DMS114 treated with DMSO at 0.1 percent for 48 hours (cell line): ENCODE measurements around the gene PPFIA1.

Source experiments
- DNase-seq: peaks from one replicate; lab custom pipeline; 2025; ENCODE audit not compliant: unreplicated experiment; lab: John Stamatoyannopoulos, UW

The PPFIA1 gene

GRCh38 chr11:70410276-70411205, 140.1 kb downstream of the PPFIA1 start:
- DNase-seq = no peak

DNA sequence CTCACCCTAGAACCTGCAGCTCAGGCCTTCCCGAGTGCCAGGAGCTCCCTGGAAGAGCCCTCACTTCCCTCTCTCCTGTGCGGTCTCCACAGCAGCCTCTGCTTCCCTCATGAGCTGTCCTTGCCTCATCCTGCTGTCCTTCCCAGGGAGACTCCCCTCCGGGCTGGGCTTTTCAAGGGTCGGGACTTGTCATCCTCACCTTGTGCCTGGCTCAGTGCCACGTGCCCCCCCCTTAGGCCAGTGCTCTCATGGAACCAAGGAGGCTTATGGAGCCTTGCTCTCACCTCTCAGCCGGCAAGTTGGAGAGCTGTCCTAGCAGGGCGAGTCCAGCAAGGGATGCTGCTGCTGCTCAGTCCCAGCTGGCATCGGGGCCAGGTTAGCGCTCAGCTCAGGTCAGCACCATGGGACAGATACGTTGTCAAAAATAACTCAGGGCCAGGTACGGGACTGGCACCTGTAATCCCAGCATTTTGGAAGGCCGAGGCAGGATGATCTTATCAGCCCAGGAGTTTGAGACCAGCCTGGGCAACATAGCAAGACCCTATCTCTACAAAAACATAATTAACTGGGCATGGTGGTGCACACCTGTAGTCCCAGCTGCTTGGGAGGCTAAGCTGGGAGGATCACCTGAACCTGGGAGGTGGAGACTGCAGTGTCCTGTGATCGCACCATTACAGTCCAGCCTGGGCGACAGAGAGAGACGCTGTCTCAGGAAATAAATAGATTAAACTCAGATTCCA, 141.4 kb downstream of the PPFIA1 start:
- no peak for DNase-seq

- DNase-seq = no peak
Observed at GRCh38 chr11:70413151-70413550, 142.7 kb downstream of the PPFIA1 start.

GRCh38 chr11:70414341-70415100, 144.0 kb downstream of the PPFIA1 start:
- DNase-seq = no peak

- peak; percentile 80 for DNase-seq
Observed at GRCh38 chr11:70415191-70415590, 144.7 kb downstream of the PPFIA1 start.

DNA sequence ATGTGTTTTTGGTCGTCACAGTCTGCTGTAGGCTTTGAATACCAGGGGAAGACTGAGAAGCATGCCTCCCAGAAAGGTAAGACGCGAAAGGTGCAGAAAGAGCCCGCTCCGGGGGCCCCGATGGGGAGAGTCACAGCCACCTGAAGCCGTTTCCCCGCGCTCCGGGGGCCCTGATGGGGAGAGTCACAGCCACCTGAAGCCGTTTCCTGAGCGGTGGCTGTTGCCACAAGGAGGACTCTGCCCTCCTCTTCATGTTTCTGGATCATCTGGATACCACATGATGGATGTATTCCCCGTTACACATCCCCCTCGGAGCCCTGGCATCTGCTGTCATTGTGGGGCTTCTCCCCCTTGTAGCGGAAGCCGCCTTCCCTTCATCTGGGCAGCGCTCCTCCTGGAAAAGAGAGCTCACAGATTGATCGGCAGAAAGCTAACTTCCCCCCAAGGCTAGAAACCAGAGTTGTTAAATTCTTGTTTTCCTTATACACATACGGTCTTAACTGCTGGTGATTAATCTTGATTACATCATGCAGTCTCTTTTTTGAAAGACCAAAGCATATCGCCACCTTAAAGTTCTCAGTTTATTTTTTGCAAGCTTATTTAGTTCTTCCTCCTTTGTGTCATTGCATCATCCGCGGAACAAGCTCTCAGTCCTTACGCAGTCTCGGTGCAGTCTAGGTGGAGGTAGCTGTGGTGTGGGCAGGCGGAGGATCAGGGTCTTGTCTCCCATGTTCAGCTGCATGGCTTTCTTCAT, 145.3 kb downstream of the PPFIA1 start:
- DNase-seq = no peak

DNA sequence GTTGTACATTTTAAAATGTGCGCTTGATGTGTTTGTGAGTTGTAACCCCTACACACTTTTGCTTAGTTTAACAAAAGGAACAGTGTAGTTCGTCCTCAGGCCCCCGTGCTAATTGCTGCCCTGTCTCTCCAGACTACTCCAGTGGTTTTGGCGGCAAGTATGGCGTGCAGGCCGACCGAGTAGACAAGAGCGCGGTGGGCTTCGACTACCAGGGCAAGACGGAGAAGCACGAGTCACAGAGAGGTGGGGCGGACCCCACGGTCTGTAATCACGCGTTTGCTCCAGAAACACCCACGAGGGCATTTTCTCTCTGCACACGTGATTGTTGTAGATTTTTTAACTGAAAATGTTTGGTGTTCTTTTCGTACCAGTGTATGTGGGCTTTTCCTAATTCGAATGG, 146.4 kb downstream of the PPFIA1 start:
- no peak for DNase-seq

DNA sequence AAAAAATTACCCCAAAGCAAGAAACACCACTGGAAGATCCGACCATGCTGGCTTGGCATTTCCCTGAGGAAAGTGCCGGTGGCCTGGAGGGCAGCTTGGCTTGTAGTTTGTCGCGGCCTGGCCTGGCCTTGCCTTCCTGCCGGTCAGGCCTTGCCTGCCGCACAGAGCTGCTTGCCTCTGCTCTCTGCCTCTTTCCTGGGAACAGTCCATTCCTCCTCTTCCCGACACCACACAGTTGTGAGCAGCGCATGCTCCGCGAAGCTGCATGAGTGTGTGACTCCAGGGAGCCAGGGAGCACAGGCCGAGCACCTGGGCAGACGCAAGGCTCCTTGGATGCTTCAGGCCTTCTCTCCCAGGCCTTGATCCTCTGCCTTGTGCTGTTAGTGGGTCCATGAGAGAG, 147.6 kb downstream of the PPFIA1 start:
- no peak for DNase-seq

DNA sequence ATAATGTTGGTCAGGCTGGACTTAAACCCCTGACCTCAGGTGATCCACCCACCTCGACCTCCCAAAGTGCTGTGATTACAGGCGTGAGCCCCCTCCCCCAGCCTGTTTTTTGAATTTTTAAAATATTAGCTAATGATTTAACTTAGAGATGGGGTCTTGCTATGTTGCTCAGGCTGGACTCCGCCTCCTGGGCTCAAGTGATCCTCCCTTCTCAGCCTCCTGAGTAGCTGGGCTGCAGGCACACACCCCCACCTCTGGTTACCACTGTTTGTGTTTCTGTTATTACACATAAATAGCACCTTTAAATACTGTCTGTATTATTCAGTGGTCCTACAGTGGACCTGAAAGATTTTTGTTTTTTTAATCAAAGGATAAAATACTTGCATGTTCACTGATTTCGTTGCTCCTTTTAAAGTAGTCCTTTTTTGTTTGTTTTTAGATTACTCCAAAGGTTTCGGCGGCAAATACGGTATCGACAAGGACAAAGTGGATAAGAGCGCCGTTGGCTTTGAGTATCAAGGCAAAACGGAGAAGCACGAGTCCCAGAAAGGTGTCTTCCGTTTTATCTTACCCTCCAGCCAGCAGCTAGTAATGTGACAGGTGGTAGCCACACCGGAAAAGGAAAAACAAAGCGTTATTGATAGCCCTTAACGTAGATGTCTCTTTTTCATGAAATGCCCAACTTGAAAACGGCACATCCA, 149.0 kb downstream of the PPFIA1 start:
- no peak for DNase-seq

DNA sequence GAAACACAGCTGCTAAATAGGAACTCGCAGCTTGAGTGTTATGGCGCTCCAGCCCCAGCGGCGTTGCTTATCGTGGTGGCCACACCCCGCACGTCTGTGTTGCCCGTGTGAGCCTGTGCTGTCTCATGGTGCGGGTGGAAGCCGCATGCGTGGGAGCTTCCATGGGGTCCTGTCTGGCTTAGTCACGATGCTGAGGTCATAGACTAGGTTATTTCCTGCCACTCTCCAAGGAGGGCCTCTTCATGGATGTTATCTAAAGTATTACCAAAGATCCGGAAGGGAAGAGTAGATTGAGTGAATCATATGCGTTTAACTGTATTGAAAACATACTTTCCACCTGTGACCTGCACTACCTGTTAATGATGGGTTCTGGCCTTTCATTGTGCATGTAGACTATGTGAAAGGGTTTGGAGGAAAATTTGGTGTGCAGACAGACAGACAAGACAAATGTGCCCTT, 149.5 kb downstream of the PPFIA1 start:
- DNase-seq = no peak

DNA sequence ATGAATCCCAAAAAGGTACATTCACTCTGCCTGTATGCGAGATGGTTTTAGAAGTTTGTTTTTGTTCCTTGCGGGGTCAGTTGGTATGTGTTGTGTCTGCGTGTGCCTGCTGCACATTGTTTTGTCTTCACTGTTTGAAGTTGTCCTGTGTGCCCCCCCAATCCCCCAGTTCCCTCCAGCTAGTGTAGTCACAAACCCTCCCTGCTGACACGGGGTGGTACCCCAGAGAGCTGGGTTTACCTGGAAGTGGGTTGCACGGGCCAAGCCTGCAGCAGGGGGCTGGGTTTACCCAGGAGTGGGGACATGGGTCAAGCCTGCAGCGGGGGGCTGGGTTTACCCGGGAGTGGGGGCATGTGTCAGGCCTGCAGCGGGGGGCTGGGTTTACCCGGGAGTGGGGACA, 150.0 kb downstream of the PPFIA1 start:
- no peak for DNase-seq

DNA sequence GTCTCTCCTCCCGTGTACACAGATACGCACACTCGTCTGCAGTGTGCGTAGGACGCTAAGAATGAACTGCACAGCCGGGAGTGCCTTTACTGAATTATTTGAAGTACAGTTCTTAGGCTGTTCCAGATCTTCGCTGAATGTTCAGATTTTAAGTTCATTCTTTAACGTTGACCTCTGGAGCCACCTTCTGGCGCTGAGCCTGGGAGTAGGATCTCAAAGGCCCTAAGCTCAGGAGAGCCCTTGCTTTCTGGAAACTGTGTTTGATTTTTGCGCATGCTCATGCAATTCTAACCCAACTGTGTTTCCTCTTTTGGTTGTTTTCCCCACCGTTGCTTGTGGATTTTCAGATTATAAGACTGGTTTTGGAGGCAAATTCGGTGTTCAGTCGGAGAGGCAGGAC, 150.6 kb downstream of the PPFIA1 start:
- DNase-seq = no peak

DNA sequence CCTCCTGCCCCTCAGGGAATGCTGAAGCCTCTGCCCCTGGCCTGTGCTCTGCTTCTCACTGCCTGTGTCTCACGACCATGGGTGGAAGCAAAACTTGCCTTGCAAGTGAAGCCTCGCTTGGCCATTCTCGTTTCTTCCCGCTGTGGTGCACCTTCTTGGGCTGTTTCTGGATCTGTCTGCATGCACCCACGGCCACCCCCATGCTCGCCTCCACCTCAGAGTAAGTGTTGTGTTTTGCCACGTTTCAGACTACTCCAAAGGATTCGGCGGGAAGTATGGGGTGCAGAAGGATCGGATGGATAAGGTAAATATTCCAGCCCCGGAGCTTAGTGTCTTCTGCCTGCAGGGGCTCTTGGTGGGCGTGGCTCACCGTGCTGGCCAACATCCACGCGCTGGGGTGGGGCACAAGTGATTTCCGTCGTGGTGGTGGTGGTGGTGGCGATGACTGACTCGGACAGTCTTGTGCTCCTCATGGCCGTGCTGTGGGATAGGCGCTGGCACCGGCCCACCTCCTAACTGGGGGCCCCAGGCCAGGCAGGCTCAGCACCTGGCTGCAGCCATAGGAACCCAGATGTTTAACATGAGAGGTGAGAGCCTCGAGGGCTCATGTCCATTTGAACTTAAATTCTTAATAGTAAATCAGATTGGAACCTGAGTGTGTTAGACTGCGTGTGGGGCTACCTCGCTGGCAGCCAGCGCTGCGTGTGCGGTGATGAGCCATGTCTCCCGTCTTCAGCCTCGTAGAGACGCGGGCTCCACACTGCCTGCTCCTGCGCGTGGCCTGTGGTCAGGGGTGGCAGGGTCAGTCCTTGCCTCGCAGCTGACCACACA, 152.4 kb downstream of the PPFIA1 start:
- no peak for DNase-seq

- peak; percentile 69 for DNase-seq
Observed at GRCh38 chr11:70423523-70424505, 153.3 kb downstream of the PPFIA1 start.

DNA sequence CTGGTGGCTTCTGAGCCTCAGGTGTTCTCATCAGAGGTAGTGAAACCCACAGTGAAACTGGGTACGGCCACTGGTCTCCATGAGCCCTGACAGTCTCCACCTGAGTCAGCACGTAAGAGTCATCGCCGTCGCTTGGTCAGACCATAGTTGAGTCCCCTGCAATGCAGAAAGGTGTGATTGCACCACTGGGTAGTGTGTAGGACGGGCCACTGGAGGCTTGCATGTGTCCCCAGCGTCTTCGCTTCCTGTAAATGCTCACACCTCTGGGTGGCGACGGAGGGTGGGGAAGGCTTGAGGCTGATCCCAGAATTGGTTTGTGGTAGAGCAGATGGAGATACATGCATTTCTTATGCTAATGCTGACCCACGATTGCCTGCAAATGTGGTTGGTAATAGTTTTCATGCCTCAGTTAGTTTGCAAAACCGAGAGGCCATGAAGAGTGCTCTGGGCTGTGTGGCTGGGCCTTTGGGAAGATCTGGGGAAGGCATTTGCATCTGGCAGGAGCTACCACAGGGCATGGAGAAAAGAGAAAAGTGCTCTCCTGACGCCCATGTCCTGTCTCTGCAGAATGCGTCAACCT, 154.4 kb downstream of the PPFIA1 start:
- peak; percentile 69 for DNase-seq

- DNase-seq = no peak
Observed at GRCh38 chr11:70427436-70427835, 156.9 kb downstream of the PPFIA1 start.

DNA sequence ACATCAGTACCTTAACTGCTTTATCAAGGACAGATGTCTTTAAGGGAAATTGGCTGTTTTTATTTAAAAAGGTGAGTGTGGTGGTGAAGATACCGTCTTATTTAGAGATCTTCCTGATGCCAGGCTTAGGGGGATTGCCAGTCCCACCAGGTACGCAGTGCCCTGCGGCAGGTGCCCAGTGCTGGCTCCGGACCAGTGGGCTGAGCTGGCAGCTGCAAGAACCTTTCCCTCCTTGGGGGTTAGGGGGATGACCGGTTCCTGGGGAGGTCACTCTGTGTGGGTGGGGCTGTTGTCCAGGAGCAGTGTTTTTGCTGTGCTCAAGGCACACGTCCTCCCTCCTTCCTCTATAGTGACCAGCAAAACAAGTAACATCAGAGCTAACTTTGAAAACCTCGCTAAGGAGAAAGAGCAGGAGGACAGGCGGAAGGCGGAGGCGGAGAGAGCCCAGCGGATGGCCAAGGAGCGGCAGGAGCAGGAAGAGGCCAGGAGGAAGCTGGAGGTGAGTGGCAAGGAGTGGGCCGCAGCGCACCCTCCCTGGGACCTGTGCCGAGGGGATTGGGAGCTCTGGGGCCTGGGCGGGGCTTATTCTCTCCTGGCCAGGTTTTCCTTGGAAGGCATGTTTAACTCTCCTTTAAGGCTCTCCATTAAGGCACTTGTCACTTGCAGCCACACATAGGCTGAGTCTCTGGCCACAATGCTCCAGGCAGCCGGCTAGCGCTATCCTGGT, 158.4 kb downstream of the PPFIA1 start:
- no peak for DNase-seq
